GM19193 (cell line): ENCODE measurements around the gene KNSTRN.

Experiments
- POLR2A ChIP-seq: IDR thresholded peaks from 4 replicates; pipeline ENCODE4 v1.6.1; 2011; ENCODE audit not compliant: insufficient read depth, insufficient read length; ENCODE audit errors: extremely low read depth

Gene KNSTRN

DNA sequence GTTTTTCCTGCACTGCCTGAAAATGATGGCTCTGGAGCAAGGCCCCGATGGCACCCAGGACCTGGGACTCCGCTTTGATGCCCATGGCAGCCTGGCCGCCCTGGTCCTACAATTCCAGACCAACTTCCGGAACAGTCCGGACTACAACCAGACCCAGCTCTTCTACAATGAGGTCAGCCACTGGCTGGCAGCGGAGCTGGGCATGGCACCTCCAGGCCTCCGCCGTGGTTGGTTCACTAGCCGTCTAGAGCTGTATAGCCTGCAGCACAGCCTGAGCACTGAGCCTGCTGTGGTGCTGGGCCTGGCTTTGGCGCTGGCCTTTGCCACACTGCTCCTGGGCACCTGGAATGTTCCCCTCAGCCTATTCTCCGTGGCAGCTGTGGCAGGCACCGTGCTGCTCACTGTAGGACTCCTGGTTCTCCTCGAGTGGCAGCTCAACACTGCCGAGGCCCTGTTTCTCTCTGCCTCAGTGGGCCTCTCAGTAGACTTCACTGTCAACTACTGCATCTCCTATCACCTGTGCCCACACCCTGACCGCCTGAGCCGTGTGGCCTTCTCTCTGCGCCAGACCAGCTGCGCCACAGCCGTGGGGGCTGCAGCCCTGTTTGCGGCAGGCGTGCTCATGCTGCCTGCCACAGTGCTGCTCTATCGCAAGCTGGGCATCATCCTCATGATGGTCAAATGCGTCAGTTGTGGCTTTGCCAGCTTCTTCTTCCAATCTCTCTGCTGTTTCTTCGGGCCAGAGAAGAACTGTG is 13.6 kb upstream of the KNSTRN start:
- no peak for TF ChIP-seq POLR2A

DNA sequence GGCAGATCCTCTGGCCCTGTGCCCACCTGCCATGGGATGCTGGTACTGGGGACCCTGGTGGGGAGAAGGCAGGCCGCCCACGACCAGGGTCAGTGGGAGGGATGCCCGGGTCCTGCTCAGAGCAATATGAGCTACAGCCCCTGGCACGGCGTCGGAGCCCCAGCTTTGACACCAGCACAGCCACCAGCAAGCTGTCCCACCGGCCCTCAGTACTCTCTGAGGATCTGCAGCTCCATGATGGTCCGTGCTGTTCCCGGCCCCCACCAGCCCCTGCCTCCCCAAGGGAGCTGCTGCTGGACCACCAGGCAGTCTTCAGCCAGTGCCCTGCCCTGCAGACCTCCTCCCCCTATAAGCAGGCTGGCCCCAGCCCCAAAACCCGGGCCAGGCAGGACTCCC is 13.0 kb upstream of the KNSTRN start:
- no peak for TF ChIP-seq POLR2A

DNA sequence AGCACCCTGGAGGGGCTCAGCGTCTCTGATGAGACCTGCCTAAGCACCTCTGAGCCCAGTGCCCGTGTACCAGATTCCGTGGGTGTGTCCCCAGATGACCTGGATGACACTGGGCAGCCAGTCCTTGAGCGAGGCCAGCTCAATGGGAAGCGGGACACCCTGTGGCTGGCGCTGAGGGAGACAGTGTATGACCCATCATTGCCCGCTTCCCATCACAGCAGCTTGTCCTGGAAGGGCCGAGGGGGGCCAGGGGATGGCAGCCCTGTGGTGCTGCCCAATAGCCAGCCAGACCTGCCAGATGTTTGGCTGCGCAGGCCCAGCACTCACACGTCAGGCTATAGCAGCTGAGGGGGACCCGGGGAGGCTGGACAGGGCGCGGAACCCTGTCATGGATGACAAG is 12.6 kb upstream of the KNSTRN start:
- no peak for TF ChIP-seq POLR2A

DNA sequence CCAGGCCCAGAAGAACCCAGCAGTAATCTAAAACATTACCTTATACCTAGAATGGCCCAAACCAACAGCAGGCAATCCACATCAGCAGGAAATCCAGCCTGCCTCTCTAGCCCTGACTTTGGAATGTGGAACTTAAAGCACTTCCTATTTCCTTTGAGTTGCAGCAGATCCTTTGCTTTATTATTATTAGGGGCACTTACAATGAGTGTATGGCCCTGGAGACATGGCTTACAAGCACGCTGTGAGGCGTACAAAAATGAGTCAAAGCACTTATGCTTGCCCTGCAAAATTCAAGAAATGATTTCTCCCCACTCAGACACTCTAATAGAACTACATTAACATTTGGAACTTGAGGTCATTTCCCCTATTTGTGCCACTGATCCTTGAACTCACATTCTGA is 9.5 kb upstream of the KNSTRN start:
- no peak for TF ChIP-seq POLR2A

DNA sequence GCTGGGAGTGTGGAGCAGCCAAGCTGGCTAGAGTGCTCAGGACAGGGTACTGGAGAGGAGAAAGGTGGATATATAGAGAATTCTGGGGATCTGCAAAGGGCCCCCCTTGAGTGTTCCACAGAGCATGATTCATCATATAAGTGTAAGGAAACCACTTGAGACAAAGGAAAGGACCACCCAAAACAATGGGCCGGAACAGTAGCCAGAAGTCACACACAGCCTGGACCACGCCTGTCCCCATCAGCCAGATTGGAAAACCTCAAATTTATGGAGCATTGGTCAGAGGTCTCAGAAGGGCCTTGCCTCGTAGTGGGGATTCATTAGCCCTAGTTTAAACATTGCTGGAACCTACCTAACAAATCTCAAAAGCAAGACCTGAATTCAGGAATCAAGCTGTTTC is 4.9 kb upstream of the KNSTRN start:
- TF ChIP-seq POLR2A = no peak

DNA sequence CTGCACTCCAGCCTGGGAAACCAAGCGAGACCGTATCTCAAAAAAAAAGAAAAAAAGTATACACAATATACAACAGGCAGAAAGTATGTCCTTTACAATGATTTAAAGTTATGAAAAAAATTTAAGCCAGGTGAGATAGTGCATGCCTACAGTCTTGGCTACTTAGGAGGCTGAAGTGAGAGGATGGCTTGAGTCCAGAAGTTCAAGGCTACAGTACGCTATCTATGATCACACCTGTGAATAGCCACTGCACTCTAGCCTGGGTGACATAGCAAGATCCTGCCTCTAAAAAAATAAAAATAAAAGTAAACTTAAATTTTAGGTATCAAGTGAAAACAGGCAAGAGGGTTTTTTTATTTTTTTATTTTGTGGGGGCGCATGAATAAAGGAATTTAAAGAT is 3.1 kb upstream of the KNSTRN start:
- no peak for TF ChIP-seq POLR2A

DNA sequence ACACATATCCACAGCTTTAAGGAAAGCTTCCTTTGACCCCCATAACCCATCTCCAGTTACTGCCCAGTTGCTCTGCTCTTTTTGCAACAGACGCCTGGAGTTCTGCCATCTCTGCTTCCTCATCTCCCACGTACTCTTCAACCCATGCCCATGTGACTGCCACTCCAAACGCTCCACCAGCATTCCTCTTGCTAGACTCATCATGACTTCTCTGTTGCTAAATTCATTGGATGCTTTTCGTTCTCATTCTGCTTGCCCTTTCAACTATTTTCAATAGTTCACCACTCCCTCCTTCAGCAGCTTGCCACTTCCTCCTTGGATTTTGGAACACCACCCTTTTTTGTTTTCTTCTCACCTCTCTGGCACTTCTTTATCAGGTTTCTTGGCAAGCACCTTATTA is 2.7 kb upstream of the KNSTRN start:
- TF ChIP-seq POLR2A = no peak

DNA sequence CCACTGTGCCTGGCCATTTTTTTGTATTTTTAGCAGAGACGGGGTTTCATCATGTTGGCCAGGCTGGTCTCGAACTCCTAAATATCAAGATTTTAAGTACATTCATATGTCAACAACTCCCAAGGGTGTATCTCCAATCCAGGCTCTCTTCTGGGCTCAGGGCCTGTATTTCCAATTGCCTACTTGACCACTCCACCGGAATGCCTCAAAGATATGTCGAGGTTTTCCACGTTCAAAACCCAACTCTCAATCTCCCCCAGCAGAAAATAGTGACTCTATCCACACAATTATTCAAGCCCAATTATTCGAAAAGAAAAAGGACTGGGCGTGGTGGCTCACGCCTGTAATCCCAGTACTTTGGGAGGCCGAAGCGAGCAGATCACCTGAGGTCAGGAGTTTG is 1.9 kb upstream of the KNSTRN start:
- no peak for TF ChIP-seq POLR2A

DNA sequence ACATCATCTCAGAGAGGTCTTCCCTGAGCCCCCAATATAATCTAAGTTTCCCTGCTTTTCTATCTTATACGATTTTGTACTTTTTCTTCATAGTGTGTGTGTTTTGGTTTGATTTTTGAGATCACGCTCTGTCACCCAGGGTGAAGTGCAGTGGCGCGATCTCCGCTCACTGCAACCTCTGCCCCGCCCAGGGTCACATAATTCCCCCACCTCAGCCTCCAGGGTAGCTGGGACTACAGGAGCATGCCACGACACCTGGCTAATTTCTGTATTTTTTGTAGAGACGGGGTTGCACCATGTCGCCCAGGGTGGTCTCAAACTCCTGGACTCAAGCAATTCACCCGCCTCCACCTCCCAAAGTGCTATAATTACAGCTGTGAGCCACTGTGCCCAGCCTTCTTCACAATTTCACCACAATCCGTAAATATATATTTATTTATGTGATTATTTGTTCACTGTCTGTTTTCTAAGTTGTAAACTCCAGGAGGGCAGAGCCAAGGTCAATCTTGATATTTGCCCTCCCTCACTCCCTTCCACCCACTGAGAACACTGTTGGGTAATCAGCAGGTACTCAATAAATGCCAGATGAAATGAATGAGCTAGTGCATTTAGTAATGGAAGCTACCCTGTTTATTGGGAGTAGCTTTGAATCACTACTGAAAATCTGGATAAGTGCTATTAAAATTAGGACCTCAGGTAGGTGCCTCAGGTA is 547 bp upstream of the KNSTRN start:
- no peak for TF ChIP-seq POLR2A

DNA sequence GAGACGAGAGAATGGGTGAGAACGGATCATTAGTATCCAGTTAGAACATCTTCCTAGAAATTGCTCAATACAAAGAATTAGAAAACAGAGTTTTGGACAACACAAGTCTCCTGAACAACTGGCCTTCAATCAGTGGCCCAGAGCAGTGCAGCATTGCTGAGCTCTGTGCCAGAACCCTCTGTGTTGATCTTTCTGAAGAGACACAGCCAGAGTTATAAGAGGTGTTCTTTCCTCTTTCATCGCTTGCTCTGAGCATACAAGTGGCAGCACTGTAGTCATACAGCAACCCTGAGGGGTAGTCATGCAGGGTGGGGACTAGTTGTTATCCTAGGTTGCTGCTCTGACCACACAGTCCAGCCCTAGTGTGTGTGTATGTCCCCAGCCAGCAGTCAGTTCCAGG is 4.0 kb downstream of the KNSTRN start:
- no peak for TF ChIP-seq POLR2A

DNA sequence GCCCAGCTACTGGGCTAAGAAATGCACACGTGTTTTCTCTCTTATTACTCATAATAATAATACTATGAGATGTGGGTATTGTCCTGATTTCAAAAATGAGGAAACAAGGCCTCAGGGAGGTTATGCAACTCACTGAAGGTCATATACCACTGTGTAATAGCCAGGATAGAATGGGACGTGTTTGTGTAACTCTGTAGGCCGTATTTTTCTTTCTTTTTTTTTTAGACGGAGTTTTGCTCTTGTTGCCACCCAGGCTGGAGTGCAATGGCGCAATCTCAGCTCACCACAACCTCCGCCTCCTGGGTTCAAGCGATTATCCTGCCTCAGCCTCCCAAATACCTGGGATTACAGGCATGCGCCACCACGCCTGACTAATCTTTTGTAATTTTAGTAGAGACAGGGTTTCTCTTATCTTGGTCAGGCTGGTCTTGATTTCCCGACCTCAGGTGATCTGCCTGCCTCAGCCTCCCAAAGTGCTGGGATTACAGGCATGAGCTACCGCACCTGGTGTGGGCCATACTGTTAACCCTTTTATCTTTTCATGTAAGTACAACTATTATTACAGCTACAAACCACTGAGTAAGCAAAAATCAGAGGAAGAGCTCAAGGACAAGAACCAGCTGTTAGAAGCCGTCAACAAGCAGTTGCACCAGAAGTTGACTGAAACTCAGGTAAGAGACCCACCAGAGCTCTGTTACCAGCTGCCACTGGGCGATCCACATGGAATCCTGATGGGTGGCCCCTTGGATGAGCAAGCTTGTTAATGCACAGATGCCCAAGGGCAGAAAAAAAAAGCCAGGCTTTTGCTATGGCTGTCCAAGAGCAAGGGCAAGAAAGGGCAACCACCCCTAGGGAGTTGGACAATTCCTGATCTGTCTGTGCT is 6.7 kb downstream of the KNSTRN start:
- TF ChIP-seq POLR2A = no peak

DNA sequence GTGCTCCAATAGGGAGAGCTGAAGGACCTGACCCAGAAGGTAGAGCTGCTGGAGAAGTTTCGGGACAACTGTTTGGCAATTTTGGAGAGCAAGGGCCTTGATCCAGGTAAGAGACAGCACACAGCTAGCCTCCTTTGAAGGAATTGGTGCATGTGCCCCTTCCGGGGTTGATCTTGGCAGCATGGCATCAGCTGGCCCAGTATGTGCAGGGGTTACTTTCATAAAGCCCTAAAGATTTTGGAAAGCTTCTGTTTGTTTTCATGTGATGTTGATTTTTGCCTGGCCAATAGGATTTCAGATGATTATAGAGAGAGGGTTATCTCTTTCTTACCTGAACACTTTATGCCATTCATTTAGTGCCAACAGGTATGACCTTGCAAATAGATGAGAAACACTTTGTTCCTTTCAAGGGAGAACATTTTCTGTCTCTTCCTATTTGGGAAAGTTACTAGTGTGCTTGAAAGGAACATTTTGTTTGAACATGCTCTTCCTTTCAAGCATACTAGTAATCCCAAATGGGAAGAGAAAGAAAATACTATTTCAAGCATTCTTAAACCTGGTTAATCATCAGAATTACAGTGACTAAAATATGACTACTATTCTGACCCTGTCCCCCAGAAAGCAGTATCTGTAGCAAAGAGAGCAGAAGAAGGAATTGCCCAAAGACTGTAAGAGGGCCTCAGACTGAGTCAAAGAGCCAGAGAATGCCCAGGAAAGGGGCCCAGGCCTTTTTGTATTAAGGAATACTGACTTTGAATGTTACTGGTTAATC is 7.5 kb downstream of the KNSTRN start:
- no peak for TF ChIP-seq POLR2A

DNA sequence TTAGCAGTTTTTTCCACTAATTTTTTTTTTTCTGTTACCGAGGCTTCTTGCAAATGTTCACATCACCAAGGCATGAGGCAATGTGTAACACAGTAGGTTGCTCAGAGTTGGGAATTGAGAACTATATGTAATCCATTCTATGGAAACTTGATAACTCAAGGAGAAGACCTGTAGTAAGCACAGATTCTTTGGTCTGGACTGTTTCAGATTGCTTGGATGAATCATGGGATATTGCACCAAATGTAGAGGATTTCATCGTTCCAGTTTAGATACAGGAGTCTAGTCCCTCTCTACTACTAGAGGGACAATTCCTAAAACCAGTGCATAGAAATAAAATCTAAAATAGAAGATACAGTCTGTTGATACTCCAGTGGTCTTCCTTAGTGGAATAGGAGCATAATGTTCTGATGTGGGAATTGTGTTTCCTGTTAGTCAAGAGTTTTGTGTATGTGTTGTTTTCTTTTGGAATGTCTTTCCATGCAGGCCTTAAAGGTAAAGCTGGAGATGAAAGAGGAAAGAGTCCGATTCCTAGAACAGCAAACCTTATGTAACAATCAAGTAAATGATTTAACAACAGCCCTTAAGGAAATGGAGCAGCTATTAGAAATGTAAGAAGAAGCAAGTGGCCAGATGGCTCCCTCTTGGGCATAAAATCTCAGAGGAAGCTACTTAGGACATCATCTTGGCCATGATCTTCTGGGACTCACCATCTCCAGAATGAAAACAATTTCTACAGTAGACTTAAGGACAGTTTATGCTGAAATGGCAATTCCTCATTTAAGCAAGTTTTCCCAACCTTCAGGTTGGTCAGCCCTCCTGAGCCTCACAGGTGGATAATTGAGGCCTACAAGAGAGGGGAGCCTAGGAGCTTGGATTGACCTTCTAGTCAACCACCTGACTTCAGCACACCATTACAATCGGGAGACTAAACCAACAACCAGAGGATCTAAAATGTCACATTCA is 10.7 kb downstream of the KNSTRN start:
- no peak for TF ChIP-seq POLR2A
